K562 (cell line): Measurements from ENCODE around the gene TBC1D25. TPM values are rescaled to one million over a fixed set of nuclear protein-coding genes. Genes with fewer than 3 reads are reported as not detected.

Experiments
- CTCF ChIP-seq, 3 experiments: IDR thresholded peaks in 2 of 3; conservative IDR thresholded peaks in 1 of 3; 2 replicates each; pipeline ENCODE4 v1.5.1; 2011 to 2012; ENCODE audit warnings: low read length in 3 of 3, mild to moderate bottlenecking in 3 of 3, control low read depth in 2 of 3, improper control_type of control experiment in 1 of 3, inconsistent platforms in 1 of 3, low read depth in 1 of 3, mixed read lengths in 1 of 3, moderate library complexity in 1 of 3; ENCODE audit not compliant: insufficient read depth in 2 of 3
- HBP1 ChIP-seq: fragments of 450-650 bp; formaldehyde crosslinking; IDR thresholded peaks from 2 replicates; pipeline ENCODE4 v1.4.0; 2022; ENCODE audit warnings: missing genetic modification characterization
- HOXB6 ChIP-seq: fragments of 250-450 bp; sonication (Bioruptor Pico); IDR thresholded peaks from 2 replicates; pipeline ENCODE4 v1.5.1; 2022; ENCODE audit warnings: mild to moderate bottlenecking, borderline replicate concordance
- KDM1A ChIP-seq, 2 experiments: fragments of 450-650 bp; IDR thresholded peaks; 2 replicates each; pipeline ENCODE4 v1.6.1; 2016; ENCODE audit warnings: mild to moderate bottlenecking in 2 of 2
- KDM2B ChIP-seq: fragments of 250-450 bp; sonication (Bioruptor Pico); IDR thresholded peaks from 2 replicates; pipeline ENCODE4 v1.8.0; 2021; ENCODE audit warnings: mild to moderate bottlenecking, moderate library complexity
- NFIC ChIP-seq: fragments of 450-650 bp; IDR thresholded peaks from 2 replicates; pipeline ENCODE4 v1.6.1; 2017; ENCODE audit warnings: mild to moderate bottlenecking, inconsistent platforms
- NR4A1 ChIP-seq, 2 experiments: fragments of 250-450 bp in 1 of 2; fragments of 450-650 bp in 1 of 2; sonication (Bioruptor Pico) in 1 of 2; IDR thresholded peaks; 2 replicates each; pipeline versions ENCODE4 v1.4.0 to v1.6.1; 2016 to 2020; ENCODE audit warnings: mild to moderate bottlenecking in 2 of 2, missing compliant biosample characterization in 1 of 2, missing genetic modification characterization in 1 of 2, moderate library complexity in 1 of 2
- POLR2B ChIP-seq: fragments of 450-650 bp; IDR thresholded peaks from 2 replicates; pipeline ENCODE4 v1.6.1; 2018; ENCODE audit warnings: low read depth; ENCODE audit not compliant: partially characterized antibody
- POLR2G ChIP-seq: fragments of 200-400 bp; formaldehyde crosslinking; IDR thresholded peaks from 2 replicates; pipeline ENCODE4 v1.6.1; 2017; ENCODE audit warnings: low read depth, mild to moderate bottlenecking, antibody characterized with exemption, low read length, moderate library complexity
- PTRF ChIP-seq: fragments of 450-650 bp; IDR thresholded peaks from 2 replicates; pipeline ENCODE4 v1.6.1; 2016; ENCODE audit warnings: mild to moderate bottlenecking, missing genetic modification characterization, missing compliant biosample characterization
- RBFOX2 ChIP-seq: fragments of 200-400 bp; formaldehyde crosslinking; IDR thresholded peaks from 2 replicates; pipeline ENCODE4 v1.6.1; 2017; ENCODE audit warnings: low read depth, mild to moderate bottlenecking, low read length, moderate library complexity
- RREB1 ChIP-seq: fragments of 250-450 bp; sonication (Bioruptor Pico); IDR thresholded peaks from 2 replicates; pipeline ENCODE4 v1.4.0; 2020
- SAP30 ChIP-seq: fragments of 200-600 bp; sonication (generic); IDR thresholded peaks from 2 replicates; pipeline ENCODE4 v1.6.1; 2012; ENCODE audit warnings: borderline replicate concordance, low read depth, mild to moderate bottlenecking, moderate library complexity, low read length, control low read depth, inconsistent platforms; ENCODE audit not compliant: insufficient read depth, poor library complexity, severe bottlenecking
- SP1 ChIP-seq: sonication (generic); formaldehyde crosslinking; IDR thresholded peaks from 2 replicates; pipeline ENCODE4 v1.8.1; 2022; ENCODE audit warnings: mild to moderate bottlenecking, missing genetic modification reagents
- SRSF3 ChIP-seq: fragments of 200-400 bp; formaldehyde crosslinking; IDR thresholded peaks from 2 replicates; pipeline ENCODE4 v1.6.1; 2016; ENCODE audit warnings: mild to moderate bottlenecking, low read length, moderate library complexity; ENCODE audit not compliant: insufficient read depth
- STAT5B ChIP-seq: fragments of 250-450 bp; sonication (Bioruptor Pico); IDR thresholded peaks from 2 replicates; pipeline ENCODE4 v1.8.0; 2021; ENCODE audit warnings: mild to moderate bottlenecking, inconsistent platforms
- ZNF184 ChIP-seq: sonication (generic); formaldehyde crosslinking; IDR thresholded peaks from 2 replicates; pipeline ENCODE4 v1.5.0; 2020; ENCODE audit warnings: missing genetic modification reagents
- ZNF224 ChIP-seq: sonication (generic); formaldehyde crosslinking; IDR thresholded peaks from 2 replicates; pipeline ENCODE4 v1.8.0; 2022; ENCODE audit warnings: mild to moderate bottlenecking, missing genetic modification reagents
- polyA plus RNA-seq, 8 experiments: library from polyadenylated mRNA; depleted of rRNA in 4 of 8; stranded (reverse) in 5 of 8; unstranded in 3 of 8; fragments of >200 nt; fragmentation: Nextera tagmentation in 2 of 8; fragmentation: Illumina TruSeq in 1 of 8; extraction: Ambion mirVana in 2 of 8; extraction: Trizol in 1 of 8; gene quantifications; 2 replicates each; pipeline versions ENCODE4 v1.2.1 to v1.2.3, GENCODE V29; 2011 to 2014; ENCODE audit warnings: inconsistent platforms in 1 of 8, missing spikeins in 1 of 8
- total RNA-seq, 7 experiments: library from RNA; depleted of rRNA in 6 of 7; stranded (reverse); fragments of >200 nt in 6 of 7; fragmentation: Illumina TruSeq in 2 of 7; extraction: Trizol in 2 of 7; gene quantifications; 2 replicates each; pipeline versions ENCODE4 v1.2.1 to v1.2.3, GENCODE V29; 2011 to 2021; ENCODE audit warnings: low replicate concordance in 1 of 7

TBC1D25 gene
- total and polyA plus RNA-seq, 9 of the 15 experiments (the other 6 are each of a cell fraction or from before 2014, with no cell fraction given), result 0.62 to 10.6 (median 3.9) TPM

GRCh38 chrX:48578661-48579128 is 39.2 kb downstream of the TBC1D25 start (continued):
- TF ChIP-seq RREB1 (CRISPR knock-in tag) (no peak), KDM1A (IDR thresholded peaks at IDR 0.05) (no peak), SRSF3 (no peak), SP1 (CRISPR knock-in tag) (no peak; the same call in 1 of the 2 replicates), CTCF (IDR thresholded peaks at IDR 0.05 in 2 of 3, conservative IDR thresholded peaks at IDR 0.05 in 1 of 3; ENCODE audit: insufficient read depth in 2 of 3, low read depth in 1 of 3, low read length in 3 of 3) (no peak), ZNF224 (CRISPR knock-in tag) (no peak), ZNF184 (CRISPR knock-in tag) (no peak), POLR2G (peak; percentile 28; the same call in 1 of the 2 replicates), POLR2B (peak; percentile 40), STAT5B (no peak), RBFOX2 (0 out of 2 replicates have a peak, but pooled peaks have one; percentile 12), NFIC (no peak; the same call in 1 of the 2 replicates), SAP30 (no peak), PTRF (tag) (no peak), KDM2B (CRISPR knock-in tag) (no peak), HOXB6 (no peak), HBP1 (CRISPR knock-in tag) (peak; percentile 53; the same call in 1 of the 2 replicates), NR4A1 (CRISPR knock-in tag; IDR thresholded peaks at IDR 0.05) (no peak), NR4A1 (tag; IDR thresholded peaks at IDR 0.05) (no peak)
